GM12892 (cell line): Measurements from ENCODE around the gene CSRP1.

ENCODE experiments used
- POLR2A ChIP-seq: IDR thresholded peaks from 2 replicates; pipeline ENCODE4 v1.6.1; 2011; ENCODE audit warnings: low read depth, low read length, control low read depth
- POLR2AphosphoS5 ChIP-seq: IDR thresholded peaks from 2 replicates; pipeline ENCODE4 v1.6.1; 2011; ENCODE audit warnings: low read depth, low read length, control low read depth
- TAF1 ChIP-seq: IDR thresholded peaks from 2 replicates; pipeline ENCODE4 v1.6.1; 2011; ENCODE audit warnings: low read depth, mild to moderate bottlenecking, control low read depth, low read length, borderline replicate concordance

- no peak for TF ChIP-seq TAF1
- no peak for TF ChIP-seq POLR2A
- no peak for TF ChIP-seq POLR2AphosphoS5
Measured at GRCh38 chr1:201489643-201490261, 17.2 kb downstream of the CSRP1 start.
